Breast epithelium (tissue), 3 donors: ENCODE results near the gene MACROD1.

Experiments used
- CTCF ChIP-seq, 3 donors: fragments of 450-650 bp; IDR thresholded peaks; one replicate each; pipeline ENCODE4 v1.5.1; 2016 to 2017; ENCODE audit warnings: antibody characterized with exemption in 3 of 3, mild to moderate bottlenecking in 3 of 3, moderate library complexity in 3 of 3
- POLR2A ChIP-seq: fragments of 450-650 bp; IDR thresholded peaks from one replicate; pipeline ENCODE4 v1.6.1; 2016; ENCODE audit warnings: antibody characterized with exemption, mild to moderate bottlenecking, moderate library complexity
- POLR2AphosphoS5 ChIP-seq, 3 donors: sonication (generic); formaldehyde crosslinking; IDR thresholded peaks; one replicate each; pipeline ENCODE4 v1.6.1; 2017; ENCODE audit warnings: antibody characterized with exemption in 3 of 3

- TF ChIP-seq CTCF (IDR thresholded peaks at IDR 0.05) = no peak
- TF ChIP-seq POLR2AphosphoS5 (IDR thresholded peaks at IDR 0.05) = no peak
- no peak for TF ChIP-seq POLR2A
Observed at GRCh38 chr11:64136765-64137441, 29.0 kb downstream of the MACROD1 start.
